Regular cardiac myocyte (primary cell): Measurements from ENCODE around the gene PRR5L. TPM values are rescaled to one million over a fixed set of nuclear protein-coding genes. Genes with fewer than 3 reads are reported as not detected.

Experiments used
- total RNA-seq: library from RNA; depleted of rRNA; stranded (reverse); fragments of >200 nt; gene quantifications from 2 replicates; pipeline ENCODE4 v1.2.3, GENCODE V29; 2014

Gene PRR5L, protein sequence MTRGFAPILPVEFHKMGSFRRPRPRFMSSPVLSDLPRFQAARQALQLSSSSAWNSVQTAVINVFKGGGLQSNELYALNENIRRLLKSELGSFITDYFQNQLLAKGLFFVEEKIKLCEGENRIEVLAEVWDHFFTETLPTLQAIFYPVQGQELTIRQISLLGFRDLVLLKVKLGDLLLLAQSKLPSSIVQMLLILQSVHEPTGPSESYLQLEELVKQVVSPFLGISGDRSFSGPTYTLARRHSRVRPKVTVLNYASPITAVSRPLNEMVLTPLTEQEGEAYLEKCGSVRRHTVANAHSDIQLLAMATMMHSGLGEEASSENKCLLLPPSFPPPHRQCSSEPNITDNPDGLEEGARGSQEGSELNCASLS
- 11.1 and 31.9 TPM in 2 replicates for total RNA-seq

DNA sequence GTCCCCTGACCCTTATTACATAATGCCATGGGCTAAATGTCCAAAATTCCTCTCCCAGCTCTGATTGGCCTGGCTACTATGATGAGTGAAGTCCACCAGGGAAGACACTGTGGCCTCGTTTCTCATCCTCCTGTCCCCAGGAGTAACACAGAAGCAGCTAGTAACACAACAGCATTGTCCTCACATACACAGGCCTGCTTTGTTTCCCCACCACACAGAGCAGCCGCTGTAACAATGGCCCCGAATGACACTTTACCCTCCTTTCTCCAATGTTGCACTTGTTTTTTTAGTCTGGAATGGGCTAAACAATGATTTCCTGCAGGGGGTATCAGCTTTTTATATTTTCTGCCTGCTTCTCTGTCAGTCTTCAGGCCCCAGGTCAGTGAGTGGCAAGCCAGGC, at the start of gene PRR5L:
Gene PRR5L (plus strand): TSS at position 363 of the 400 bp plus-strand sequence. CDS start 104,834 bp downstream, outside the sequence.

DNA sequence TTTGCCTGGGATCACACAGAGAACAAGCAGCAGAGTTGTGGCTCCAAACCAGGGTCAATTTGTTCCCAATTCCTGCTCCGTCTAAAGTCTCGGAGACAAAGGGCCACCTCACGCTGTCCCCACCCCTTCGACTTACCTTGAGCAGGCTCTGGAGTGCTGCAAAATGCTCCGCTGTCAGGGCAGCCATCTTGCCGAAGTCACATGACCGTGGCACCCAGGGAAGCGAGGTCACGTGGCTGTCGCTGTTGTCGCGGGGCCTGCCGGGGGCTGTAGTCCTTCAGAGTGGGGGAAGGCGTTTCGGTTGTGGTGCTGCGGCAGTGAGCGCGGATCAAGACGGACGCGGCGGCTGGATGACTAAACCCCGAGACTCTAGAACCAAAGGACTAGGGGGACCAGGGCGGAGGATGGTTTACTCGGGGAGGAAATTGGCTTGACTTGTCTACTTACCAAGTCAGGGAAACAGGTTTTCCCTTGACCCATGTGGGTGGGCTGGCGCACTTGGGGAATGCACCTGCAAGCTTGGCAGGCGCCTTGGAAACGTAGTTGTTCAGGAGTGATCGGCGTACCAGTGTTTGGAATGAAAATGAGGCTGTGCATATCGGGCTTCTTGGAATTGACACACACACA, 6.7 kb upstream of the PRR5L start, which contains the start of gene COMMD9:
Gene COMMD9 (minus strand): TSS at position 199 of the 627 bp plus-strand sequence. CDS start 12 bp downstream, at position 187.

DNA sequence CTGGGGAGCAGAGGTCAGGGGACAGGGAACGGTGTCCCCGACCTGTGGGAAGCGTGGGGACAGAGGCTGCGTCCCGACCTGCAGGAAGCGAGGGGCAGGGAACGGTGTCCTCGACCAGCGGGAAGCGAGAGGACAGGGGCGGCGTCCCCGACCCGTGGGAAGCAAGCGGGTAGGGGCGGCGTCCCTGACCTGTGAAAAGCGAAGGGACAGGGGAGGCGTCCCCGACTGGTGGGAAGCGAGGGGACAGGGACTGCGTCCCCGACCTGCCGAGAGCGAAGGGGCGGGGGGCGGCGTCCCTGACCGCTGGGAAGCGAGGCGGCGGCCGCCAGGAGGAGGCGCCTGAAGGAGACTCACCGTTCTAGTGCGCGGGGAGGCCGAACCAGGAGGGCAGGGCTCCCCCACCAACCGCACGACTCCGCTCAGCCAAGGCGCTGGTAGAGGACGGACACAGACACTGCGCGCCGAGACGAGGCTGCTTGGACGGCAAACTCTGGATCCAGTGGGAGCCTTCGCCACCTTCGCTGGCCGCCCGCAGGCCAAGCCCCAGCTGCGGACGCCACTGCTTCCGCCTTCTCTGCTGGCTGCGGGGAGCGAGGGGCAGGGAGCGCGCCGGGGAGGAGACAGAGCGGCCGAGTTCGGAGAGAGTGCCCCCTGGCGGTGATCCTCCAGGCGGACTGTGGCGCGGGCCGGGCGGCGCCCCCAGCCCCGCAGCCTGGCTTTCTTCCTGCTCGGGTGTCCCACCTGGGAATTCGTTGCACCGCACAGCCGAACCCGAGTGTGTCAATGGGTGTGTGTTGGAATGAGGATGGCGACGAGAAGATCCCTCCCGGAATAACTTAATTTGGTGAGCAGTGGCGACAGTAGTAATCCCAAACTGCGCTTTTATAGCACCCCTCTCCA, 213.9 kb downstream of the PRR5L start, which contains the start of gene TRAF6:
Gene TRAF6 (minus strand): TSS at position 579 of the 900 bp plus-strand sequence. CDS start 8,757 bp downstream, outside the sequence.

Other genes starting within 250 kb of the PRR5L start
- gene COMMD9, start 6.9 kb upstream of the PRR5L start, total RNA-seq: 27.8 and 34.4 TPM in 2 replicates
- 6.5 and 7.5 TPM in 2 replicates for gene TRAF6, start 214.0 kb downstream of the PRR5L start, total RNA-seq